ENCODE data around the gene PHACTR3. TPM values are rescaled to one million over a fixed set of nuclear protein-coding genes. Genes with fewer than 3 reads are reported as not detected.

PHACTR3 gene
- total RNA-seq, 1 donor: not detected

- no peak overlapping the region for H3K4me3 ChIP-seq (ENCODE audit: insufficient read depth, low read length)
- H3K36me3 ChIP-seq (ENCODE audit: insufficient read depth, low read length): no peaks in the 10 kb centered on the region
- TF ChIP-seq CTCF (IDR thresholded peaks at IDR 0.05; ENCODE audit: extremely low read depth, low read depth, low read length): no peak
- H3K4me2 ChIP-seq (ENCODE audit: insufficient read depth, low read length): no peak overlapping the region
- H3K27ac ChIP-seq (ENCODE audit: low read depth, low read length): no peak overlapping the region
- DNase-seq (ENCODE audit: insufficient read length, low spot score, missing footprints): no peak
- H3K27me3 ChIP-seq (ENCODE audit: insufficient read depth, low read length): no peaks in the 10 kb centered on the region
- H3K4me1 ChIP-seq (ENCODE audit: insufficient read depth, low read length): no peaks in the 10 kb centered on the region
- no peaks in the 10 kb centered on the region for H4K20me1 ChIP-seq (ENCODE audit: insufficient read depth, low read length)
- H2AFZ ChIP-seq (ENCODE audit: low read length): no peak overlapping the region
- no peaks in the 10 kb centered on the region for H3K9me3 ChIP-seq (ENCODE audit: low read depth, low read length)
- H3K79me2 ChIP-seq (ENCODE audit: insufficient read depth, low read length): no peaks in the 10 kb centered on the region
These were observed 134.5 kb downstream of the PHACTR3 start for GRCh38 chr20:59738851-59739250.

- Histone ChIP-seq H2AFZ (ENCODE audit: low read length) (no peak overlapping the region), H3K4me1 (ENCODE audit: insufficient read depth, low read length) (no peaks in the 10 kb centered on the region), H3K4me3 (ENCODE audit: insufficient read depth, low read length) (no peak overlapping the region), H3K36me3 (ENCODE audit: insufficient read depth, low read length) (no peaks in the 10 kb centered on the region), H3K9me3 (ENCODE audit: low read depth, low read length) (no peaks in the 10 kb centered on the region), H3K27ac (ENCODE audit: low read depth, low read length) (no peak overlapping the region), H3K79me2 (ENCODE audit: insufficient read depth, low read length) (no peaks in the 10 kb centered on the region), H3K27me3 (ENCODE audit: insufficient read depth, low read length) (no peaks in the 10 kb centered on the region), H4K20me1 (ENCODE audit: insufficient read depth, low read length) (no peaks in the 10 kb centered on the region), H3K4me2 (ENCODE audit: insufficient read depth, low read length) (no peak overlapping the region)
- TF ChIP-seq CTCF (IDR thresholded peaks at IDR 0.05; ENCODE audit: extremely low read depth, low read depth, low read length): no peak
- DNase-seq (ENCODE audit: insufficient read length, low spot score, missing footprints): no peak
These were observed 136.3 kb downstream of the PHACTR3 start for GRCh38 chr20:59740621-59741020.

GRCh38 chr20:59741073-59741472, 136.7 kb downstream of the PHACTR3 start:
- Histone ChIP-seq H3K79me2 (ENCODE audit: insufficient read depth, low read length) (no peaks in the 10 kb centered on the region), H3K4me3 (ENCODE audit: insufficient read depth, low read length) (no peak overlapping the region), H3K27me3 (ENCODE audit: insufficient read depth, low read length) (no peaks in the 10 kb centered on the region), H3K4me2 (ENCODE audit: insufficient read depth, low read length) (no peak overlapping the region), H3K36me3 (ENCODE audit: insufficient read depth, low read length) (no peaks in the 10 kb centered on the region), H3K27ac (ENCODE audit: low read depth, low read length) (no peak overlapping the region), H4K20me1 (ENCODE audit: insufficient read depth, low read length) (no peaks in the 10 kb centered on the region), H3K4me1 (ENCODE audit: insufficient read depth, low read length) (no peaks in the 10 kb centered on the region), H3K9me3 (ENCODE audit: low read depth, low read length) (no peaks in the 10 kb centered on the region), H2AFZ (ENCODE audit: low read length) (no peak overlapping the region)
- TF ChIP-seq CTCF (IDR thresholded peaks at IDR 0.05; ENCODE audit: extremely low read depth, low read depth, low read length): no peak
- DNase-seq (ENCODE audit: insufficient read length, low spot score, missing footprints): no peak

- no peaks in the 10 kb centered on the region for H3K36me3 ChIP-seq (ENCODE audit: insufficient read depth, low read length)
- H4K20me1 ChIP-seq (ENCODE audit: insufficient read depth, low read length): no peaks in the 10 kb centered on the region
- no peak overlapping the region for H2AFZ ChIP-seq (ENCODE audit: low read length)
- no peak overlapping the region for H3K4me2 ChIP-seq (ENCODE audit: insufficient read depth, low read length)
- no peaks in the 10 kb centered on the region for H3K9me3 ChIP-seq (ENCODE audit: low read depth, low read length)
- H3K27me3 ChIP-seq (ENCODE audit: insufficient read depth, low read length): no peaks in the 10 kb centered on the region
- H3K4me1 ChIP-seq (ENCODE audit: insufficient read depth, low read length): no peaks in the 10 kb centered on the region
- TF ChIP-seq CTCF (IDR thresholded peaks at IDR 0.05; ENCODE audit: extremely low read depth, low read depth, low read length): no peak
- H3K27ac ChIP-seq (ENCODE audit: low read depth, low read length): no peak overlapping the region
- no peak overlapping the region for H3K4me3 ChIP-seq (ENCODE audit: insufficient read depth, low read length)
- H3K79me2 ChIP-seq (ENCODE audit: insufficient read depth, low read length): no peaks in the 10 kb centered on the region
- no peak for DNase-seq (ENCODE audit: insufficient read length, low spot score, missing footprints)
These were observed 138.2 kb downstream of the PHACTR3 start for GRCh38 chr20:59742351-59743095.

Measured in osteoblast (primary cell).